GM12878 (cell line): ENCODE results near the gene SNRPA. TPM values are rescaled to one million over a fixed set of nuclear protein-coding genes. Genes with fewer than 3 reads are reported as not detected.
A peak's percentile ranks its signal among the peaks of the same experiment; 100 is the strongest.

Experiments used
- ATAC-seq: fragments of 200-7000 bp; cut with Tn5 transposase; 3 replicates; pipeline ENCODE4 v1.9.1; 2020; ENCODE audit warnings: mild to moderate bottlenecking, moderate library complexity
- BruUV-seq: library from RNA; stranded (reverse); fragments of 400-500 nt; replicated peaks from 2 replicates; lab custom pipeline; 2021; lab: Mats Ljungman, UMichigan
- CTCF ChIA-PET: fragments of 300-600 bp; sonication (Branson Sonifier 250); formaldehyde crosslinking; extraction: SDS; loops from one replicate; lab custom pipeline; 2021; ENCODE audit warnings: inconsistent platforms; lab: Yijun Ruan, JAX
- POLR2A ChIA-PET: fragments of 350-600 bp; formaldehyde crosslinking; extraction: SDS; loops from one replicate; lab custom pipeline; 2021; ENCODE audit warnings: inconsistent platforms; lab: Charles Lee
- RAD21 ChIA-PET: fragments of 300-600 bp; sonication (Branson Sonifier 250); formaldehyde crosslinking; loops from one replicate; lab custom pipeline; 2023; ENCODE audit warnings: antibody characterized with exemption; ENCODE audit not compliant: unreplicated experiment; lab: Charles Lee
- SMC1A ChIA-PET: fragments of 300-600 bp; sonication (Branson Sonifier 250); formaldehyde crosslinking; loops from one replicate; lab custom pipeline; 2023; ENCODE audit not compliant: unreplicated experiment, uncharacterized antibody; lab: Charles Lee
- DNase-seq: peaks from one replicate; pipeline ENCODE4 v3.0.0-alpha.2; 2011; ENCODE audit warnings: low read depth, low spot score
- FAIRE-seq: peaks from 3 replicates; lab custom pipeline; 2011; peaks lifted over from hg19 to GRCh38; lab: Jason Lieb, UNC
- H2AFZ ChIP-seq: 2 replicates; pipeline ENCODE4 v1.6.0; 2011; ENCODE audit warnings: low read depth, low read length, control low read depth; ENCODE audit not compliant: control insufficient read depth
- H3K27ac ChIP-seq: 2 replicates; pipeline ENCODE4 v1.5.1; 2011; ENCODE audit warnings: control low read depth; ENCODE audit not compliant: control insufficient read depth, insufficient read depth
- H3K27me3 ChIP-seq, 2 experiments: replicated peaks in 1 of 2; 2 replicates each; pipeline versions ENCODE4 v1.6.0 to v1.6.1; 2011; ENCODE audit warnings: low read length in 1 of 2; ENCODE audit not compliant: control insufficient read depth in 2 of 2, insufficient read depth in 2 of 2
- H3K36me3 ChIP-seq, 2 experiments: 2 replicates each; pipeline ENCODE4 v1.5.1; 2011; ENCODE audit warnings: low read length in 1 of 2; ENCODE audit not compliant: control insufficient read depth in 2 of 2, insufficient read depth in 2 of 2
- H3K4me1 ChIP-seq: 2 replicates; pipeline ENCODE4 v1.6.1; 2011; ENCODE audit warnings: mild to moderate bottlenecking, low read length, moderate library complexity, mixed read lengths; ENCODE audit not compliant: control insufficient read depth, insufficient read depth
- H3K4me2 ChIP-seq: 2 replicates; pipeline ENCODE4 v1.6.0; 2011; ENCODE audit warnings: control low read depth; ENCODE audit not compliant: control insufficient read depth, insufficient read depth
- H3K4me3 ChIP-seq: fragments of 200-600 bp; sonication (generic); 2 replicates; pipeline ENCODE4 v1.5.1; 2016
- H3K79me2 ChIP-seq: 2 replicates; pipeline ENCODE4 v1.6.0; 2011; ENCODE audit warnings: low read length; ENCODE audit not compliant: control insufficient read depth, insufficient read depth
- H3K9ac ChIP-seq: 2 replicates; pipeline ENCODE4 v1.8.0; 2011; ENCODE audit warnings: low read length, control low read depth, mixed read lengths; ENCODE audit not compliant: control insufficient read depth, insufficient read depth
- H3K9me3 ChIP-seq: replicated peaks from 3 replicates; pipeline ENCODE4 v1.5.1; 2011; ENCODE audit warnings: mild to moderate bottlenecking, low read length; ENCODE audit not compliant: control insufficient read depth, insufficient read depth
- H4K20me1 ChIP-seq: 2 replicates; pipeline ENCODE4 v1.6.0; 2011; ENCODE audit not compliant: control insufficient read depth, insufficient read depth
- IKZF1 ChIP-seq: fragments of 450-650 bp; conservative IDR thresholded peaks from 2 replicates; pipeline ENCODE4 v1.6.1; 2017; ENCODE audit warnings: antibody characterized with exemption, mild to moderate bottlenecking
- JUND ChIP-seq: IDR thresholded peaks from 2 replicates; pipeline ENCODE4 v1.6.1; 2012; ENCODE audit warnings: low read depth, mild to moderate bottlenecking, low read length, improper control_type of control experiment, moderate library complexity
- POLR2A ChIP-seq: IDR thresholded peaks from 2 replicates; pipeline ENCODE4 v1.6.1; 2011; ENCODE audit warnings: low read depth, mild to moderate bottlenecking, low read length
- RFX5 ChIP-seq: IDR thresholded peaks from 2 replicates; pipeline ENCODE4 v1.6.1; 2011; ENCODE audit warnings: low read depth, low read length, improper control_type of control experiment
- SRF ChIP-seq, 2 experiments: IDR thresholded peaks; 2 replicates each; pipeline ENCODE4 v1.6.1; 2011; ENCODE audit warnings: low read depth in 2 of 2, low read length in 2 of 2, mild to moderate bottlenecking in 1 of 2, moderate library complexity in 1 of 2
- WGBS: methylation state at CpG from one replicate; pipeline ENCODE4 v1.1.6; 2016; ENCODE audit warnings: low lambda C conversion rate; ENCODE audit not compliant: insufficient replicate concordance, insufficient coverage; ENCODE audit errors: missing lambda C conversion rate; 5-methylcytosine and 5-hydroxymethylcytosine counted together
- in situ Hi-C: fragments of 300-500 bp; cut with MboI; formaldehyde crosslinking; loops from 9 replicates; pipeline ENCODE4 v1.14.3; 2018; ENCODE audit warnings: mixed read lengths
- intact Hi-C: fragments of 100-400 bp; cut with micrococcal nuclease; formaldehyde crosslinking; loops from one replicate; pipeline ENCODE4 v1.14.2; 2022; ENCODE audit not compliant: unreplicated experiment
- polyA plus RNA-seq, 11 experiments: library from polyadenylated mRNA; depleted of rRNA in 4 of 11; unstranded in 6 of 11; stranded (reverse) in 5 of 11; fragments of >200 nt; fragmentation: Nextera tagmentation in 4 of 11; fragmentation: Illumina TruSeq in 1 of 11; extraction: Ambion mirVana in 4 of 11; extraction: Trizol in 1 of 11; gene quantifications; 1 replicate in 1 of 11; 2 replicates in 10 of 11; pipeline versions ENCODE4 v1.2.1 to v1.2.3, GENCODE V29; 2011 to 2016; ENCODE audit warnings: inconsistent platforms in 2 of 11, missing spikeins in 2 of 11, low read depth in 1 of 11
- total RNA-seq, 4 experiments: library from RNA; depleted of rRNA in 3 of 4; stranded (reverse); fragments of >200 nt in 3 of 4; fragmentation: Illumina TruSeq in 1 of 4; extraction: Trizol in 1 of 4; gene quantifications; 2 replicates each; pipeline versions ENCODE4 v1.2.1 to v1.2.3, GENCODE V29; 2013 to 2021

The SNRPA gene
- total and polyA plus RNA-seq, 10 of the 15 experiments (the other 5 are each of a cell fraction or from before 2014, with no cell fraction given), result 14.8 to 299 (median 202) TPM

DNA sequence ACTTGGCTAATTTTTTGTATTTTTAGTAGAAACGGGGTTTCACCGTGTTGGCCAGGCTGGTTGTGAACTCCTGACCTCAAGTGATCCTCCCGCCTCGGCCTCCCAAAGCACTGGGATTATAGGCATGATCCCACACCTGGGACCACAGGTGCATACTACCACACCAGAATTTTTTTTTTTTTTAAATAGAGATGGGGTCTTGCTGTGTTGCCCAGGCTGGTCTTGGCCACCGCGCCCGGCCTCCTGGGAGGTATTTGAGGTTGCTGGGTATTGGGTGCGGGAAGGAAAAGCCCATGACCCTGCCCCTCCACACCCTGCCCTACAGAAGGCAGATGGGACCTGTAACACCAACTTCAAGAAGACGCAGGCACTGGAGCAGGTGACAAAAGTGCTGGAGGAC is 14.3 kb upstream of the SNRPA start (continued):
- TF ChIP-seq IKZF1 (no peak), SRF (IDR thresholded peaks at IDR 0.05; ENCODE audit: low read depth in 2 of 2, low read length in 2 of 2) (no peak), JUND (no peak)

DNA sequence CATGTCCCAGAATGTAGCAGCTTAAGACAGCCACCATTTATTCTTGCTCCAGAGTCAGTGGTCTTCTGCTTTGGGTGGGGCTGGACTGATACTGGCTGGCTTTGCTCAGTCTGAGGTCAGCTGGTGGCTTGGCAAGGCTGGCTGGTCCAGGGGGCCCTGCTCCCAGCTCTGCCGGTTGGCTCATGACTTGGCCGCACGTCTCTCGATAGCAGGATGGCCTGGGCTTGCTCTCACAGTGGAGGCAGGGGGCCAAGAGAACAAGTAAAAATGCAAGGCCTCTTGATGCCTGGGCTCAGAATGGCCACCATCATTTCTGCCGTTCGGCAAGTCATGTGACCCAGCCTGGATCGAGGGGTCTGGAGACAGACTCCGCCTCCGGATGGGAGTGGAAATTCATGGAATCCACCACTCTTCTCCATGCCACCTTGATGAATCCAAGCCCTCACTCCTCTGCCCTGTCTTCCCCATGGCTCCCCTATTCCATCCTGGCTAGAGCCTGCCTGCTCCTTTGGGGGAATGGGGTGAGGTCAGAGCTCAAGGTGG is 13.8 kb upstream of the SNRPA start:
- ChIA-PET CTCF (no interaction called here), POLR2A (no interaction called here), RAD21 (no interaction called here), SMC1A (no interaction called here)
- Histone ChIP-seq H3K4me2 (no peak overlapping the region), H3K36me3 (peaks cover 0 to 1% of the 10 kb centered on the region in 2 experiments; a peak in 3 of 4 replicates), H3K27me3 (no peaks in the 10 kb centered on the region), H3K9ac (no peak overlapping the region), H3K9me3 (no peaks in the 10 kb centered on the region), H3K4me3 (no peak overlapping the region), H3K27ac (no peak overlapping the region), H4K20me1 (no peaks in the 10 kb centered on the region), H2AFZ (no peak overlapping the region), H3K79me2 (no peaks in the 10 kb centered on the region), H3K4me1 (no peaks in the 10 kb centered on the region)
- DNase-seq (no peak), FAIRE-seq (no peak), ATAC-seq (no peak)
- 0 out of 2 replicates have a peak, but pooled peaks have one; percentile 16 for TF ChIP-seq POLR2A
- TF ChIP-seq RFX5, result no peak
- in situ Hi-C loops, result no loop called here
- intact Hi-C loops, result no loop called here
- WGBS, result 95% methylated on average over 9 of the region's 9 CpGs
- BruUV-seq, result no TSS peak
